Activated CD4-positive, alpha-beta T cell treated with anti-CD3 and anti-CD28 coated beads, Interleukin-2, amount 50 U/mL, for 48 hours (primary cell): ENCODE results near the gene SLC35G2.
A peak's percentile ranks its signal among the peaks of the same experiment; 100 is the strongest.
"Not testable (repeated sequence)": the region's sequence is repeated elsewhere in the genome, so short reads cannot be mapped to it uniquely, and the experiment has no call there.

Experiments used
- DNase-seq, 2 experiments: peaks; one replicate each; pipeline ENCODE4 v3.0.0-alpha.2; 2020

The SLC35G2 gene

DNA sequence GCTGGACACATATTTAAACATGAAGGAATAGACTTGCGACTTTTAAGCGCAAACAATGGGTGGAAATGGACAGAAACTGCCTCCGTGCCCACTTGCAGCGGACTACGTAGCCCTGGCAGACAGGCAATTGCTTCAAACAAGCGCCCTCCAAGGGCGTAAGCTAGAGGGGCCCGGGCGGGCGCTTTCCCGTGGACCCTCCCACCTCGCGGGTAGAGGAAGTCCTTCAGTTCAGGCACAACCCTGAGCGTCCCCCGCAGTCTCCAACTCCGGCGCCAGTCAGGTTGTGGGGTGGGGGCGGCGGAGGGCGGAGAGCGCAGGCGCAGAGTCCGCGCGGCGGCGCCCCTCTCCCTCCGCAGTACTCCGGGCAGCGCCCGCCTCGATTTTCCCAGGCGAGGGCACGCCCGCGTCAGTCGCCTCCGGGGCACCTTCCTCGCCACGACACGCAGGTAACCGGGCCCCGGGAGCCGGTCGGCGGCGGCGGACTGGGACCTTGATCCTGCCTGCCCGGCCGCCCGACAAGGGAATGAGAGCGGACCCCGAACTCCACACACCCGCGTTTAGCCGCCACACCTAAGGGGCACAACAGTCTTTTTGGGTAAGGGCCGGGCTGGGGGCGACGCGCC, at the start of gene SLC35G2:
Gene SLC35G2, plus strand, starts transcription at position 358 of the 623 bp plus-strand sequence. CDS start 35,335 bp downstream, outside the sequence.
- peak; percentile 45 to 52 for DNase-seq

DNA sequence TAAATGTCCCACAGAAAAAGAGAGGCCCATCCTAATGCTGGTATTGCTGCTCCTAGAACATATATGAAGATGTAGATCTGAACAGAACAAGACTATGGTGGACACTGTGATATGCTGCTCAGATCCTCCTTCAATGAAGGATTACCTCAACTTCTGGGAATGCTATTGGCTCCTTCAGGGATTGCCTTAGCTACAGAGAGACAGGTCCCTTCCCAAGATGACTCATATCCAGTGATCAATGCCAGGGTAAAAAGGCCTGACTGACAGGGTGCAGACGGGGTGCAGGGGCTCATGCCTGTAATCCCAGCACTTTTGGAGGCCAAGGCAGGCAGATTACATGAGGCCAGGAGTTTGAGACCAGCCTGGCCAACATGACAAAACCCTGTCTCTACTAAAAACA, 46.2 kb upstream of the SLC35G2 start:
- no peak for DNase-seq

DNA sequence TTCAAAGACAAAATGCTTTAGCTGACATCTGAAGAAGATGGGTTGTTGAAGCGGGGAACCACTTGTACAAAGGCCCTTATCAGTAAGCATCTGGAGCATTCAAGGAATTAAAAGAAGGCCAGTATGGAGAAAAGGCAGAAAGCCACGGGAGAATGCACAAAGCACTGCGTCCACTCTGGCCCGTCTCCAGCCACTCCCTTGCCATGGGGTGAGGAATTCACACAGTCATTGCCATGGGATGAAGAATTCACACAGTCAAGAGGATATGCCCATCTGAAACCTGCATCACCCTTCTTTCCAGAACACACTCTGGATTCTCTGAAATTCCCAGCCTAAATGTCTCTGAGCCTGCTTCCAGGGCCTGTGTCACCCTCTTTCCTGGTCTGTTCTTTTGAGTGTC, 40.1 kb upstream of the SLC35G2 start:
- DNase-seq, result no peak

GRCh38 chr3:136780741-136781140, 38.2 kb upstream of the SLC35G2 start:
- no peak for DNase-seq

DNA sequence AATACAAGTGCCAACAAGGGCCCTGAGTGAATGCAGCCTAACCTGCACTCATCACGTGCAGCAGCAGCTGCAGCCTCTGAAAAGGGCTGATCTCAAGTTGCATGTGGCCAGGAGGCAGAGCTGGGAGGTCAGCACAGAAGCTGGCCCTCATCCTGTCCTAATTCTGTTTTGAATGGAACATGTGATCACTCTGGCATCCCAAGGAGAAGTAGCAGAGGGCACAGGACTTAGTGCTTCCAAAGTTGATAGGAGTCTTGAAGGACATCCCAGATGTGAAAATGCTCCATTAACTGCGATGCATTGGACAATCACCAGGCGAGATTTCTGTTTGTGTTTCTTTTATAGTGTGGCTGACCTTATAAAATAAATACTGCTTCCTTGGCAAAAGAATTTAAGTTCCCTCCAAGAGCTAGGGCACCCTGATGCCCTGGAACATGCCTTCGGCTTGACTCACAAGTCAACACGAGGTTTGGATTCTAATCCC, 35.2 kb upstream of the SLC35G2 start:
- DNase-seq, result no peak

DNA sequence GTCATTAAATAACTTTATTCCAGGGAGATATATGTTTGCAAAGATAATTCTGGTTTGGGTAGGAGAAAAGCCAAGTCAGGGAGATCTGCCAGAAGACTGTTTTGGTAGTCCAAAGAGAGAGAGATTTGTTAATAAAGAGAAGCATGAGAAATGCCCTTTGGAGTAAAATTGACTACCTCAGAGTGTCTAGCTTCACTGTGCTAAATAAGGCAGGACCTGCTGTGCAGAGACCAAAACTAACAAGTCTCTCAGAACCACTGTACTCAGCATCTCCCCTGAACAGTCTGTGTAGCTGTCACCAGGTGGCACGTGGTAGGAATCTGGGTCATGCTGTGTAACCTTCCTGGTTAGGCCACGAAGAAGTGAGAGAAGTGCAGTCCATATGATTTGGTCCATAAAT, 31.6 kb upstream of the SLC35G2 start:
- peak in 1 of 2 experiments; percentile 20 for DNase-seq

- no peak for DNase-seq
Measured at GRCh38 chr3:136788154-136788553, 30.8 kb upstream of the SLC35G2 start.

- DNase-seq, result no peak
Measured at GRCh38 chr3:136789976-136790375, 28.9 kb upstream of the SLC35G2 start.

- DNase-seq, result no peak
Measured at GRCh38 chr3:136790786-136791185, 28.1 kb upstream of the SLC35G2 start.

GRCh38 chr3:136792556-136793330, 26.2 kb upstream of the SLC35G2 start:
- DNase-seq, result no peak

DNA sequence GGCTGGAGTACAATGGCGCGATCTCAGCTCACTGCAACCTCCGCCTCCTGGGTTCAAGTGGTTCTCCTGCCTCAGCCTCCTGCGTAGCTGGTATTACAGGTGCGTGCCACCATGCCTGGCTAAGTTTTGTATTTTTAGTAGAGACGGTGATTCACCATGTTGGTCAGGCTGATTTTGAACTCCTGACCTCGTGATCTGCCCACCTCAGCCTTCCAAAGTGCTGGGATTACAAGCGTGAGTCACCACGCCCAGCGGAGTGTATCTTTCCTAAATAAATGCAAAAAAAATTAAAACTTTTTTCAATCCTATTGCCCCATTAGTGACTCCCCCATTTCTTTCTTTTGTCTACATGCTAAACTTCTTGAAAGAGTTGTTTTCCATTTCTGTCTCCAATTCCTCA, 17.8 kb upstream of the SLC35G2 start:
- not testable (repeated sequence) for DNase-seq

GRCh38 chr3:136802481-136802996, 16.4 kb upstream of the SLC35G2 start:
- DNase-seq, result no peak

- no peak for DNase-seq
Measured at GRCh38 chr3:136804141-136804540, 14.8 kb upstream of the SLC35G2 start.

DNA sequence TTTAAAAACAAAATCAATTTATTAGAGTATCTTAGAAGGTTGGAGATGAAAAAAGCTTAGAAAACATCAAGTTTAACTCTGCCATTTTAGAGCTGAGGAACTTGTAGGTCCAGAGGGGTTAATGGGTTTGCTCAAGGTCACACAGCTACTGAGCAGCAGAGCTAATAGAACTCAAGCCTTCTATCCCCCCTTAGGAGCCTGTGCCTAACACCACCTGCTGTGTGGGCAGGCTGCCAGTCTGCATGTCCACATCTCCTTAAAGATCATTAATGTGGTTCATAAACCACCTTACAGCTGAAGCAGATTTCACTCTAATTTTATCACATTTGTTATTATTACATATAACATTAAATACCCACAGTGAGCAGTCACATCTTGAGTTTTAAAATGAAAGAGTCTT, 14.1 kb upstream of the SLC35G2 start:
- DNase-seq, result no peak

DNA sequence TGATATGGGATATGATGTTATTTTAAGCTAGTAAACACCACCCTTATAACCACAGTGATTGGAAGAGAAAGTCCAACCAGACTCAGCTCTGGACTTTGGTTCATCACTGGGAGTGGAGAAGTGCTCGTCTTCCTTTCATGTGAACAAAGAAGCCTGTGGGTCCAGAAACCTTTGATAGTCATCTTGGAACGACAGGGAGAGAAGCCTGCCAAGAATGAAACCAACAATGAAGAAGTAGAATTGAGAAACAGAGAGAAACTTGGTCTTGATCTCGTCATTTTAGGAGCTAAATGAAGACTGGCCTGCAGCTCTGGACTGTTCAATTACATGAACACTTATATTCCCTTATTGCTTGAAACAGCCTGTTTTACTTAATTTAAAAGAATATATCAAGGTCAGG, 13.1 kb upstream of the SLC35G2 start:
- no peak for DNase-seq

- no peak for DNase-seq
Measured at GRCh38 chr3:136811701-136812100, 7.2 kb upstream of the SLC35G2 start.

DNA sequence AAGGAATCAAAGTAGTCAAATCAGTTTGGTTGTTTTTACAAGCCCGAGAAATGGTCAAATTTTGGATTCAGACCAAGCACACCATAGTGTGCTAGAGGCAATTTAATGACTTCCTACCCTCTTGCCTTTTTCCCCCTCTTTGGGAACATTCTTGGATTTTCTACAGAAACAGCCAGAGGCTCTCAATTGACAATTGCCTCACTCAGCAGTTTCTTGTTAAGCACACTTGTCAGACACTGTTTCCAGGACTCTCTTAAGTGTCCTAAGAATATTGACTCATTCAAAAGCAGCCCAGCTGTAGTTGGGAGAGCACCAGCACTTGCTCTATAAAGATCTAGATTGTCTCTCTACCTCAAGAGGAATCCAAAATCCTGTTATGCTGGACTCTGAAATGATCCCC, 1.5 kb upstream of the SLC35G2 start:
- DNase-seq, result no peak

DNA sequence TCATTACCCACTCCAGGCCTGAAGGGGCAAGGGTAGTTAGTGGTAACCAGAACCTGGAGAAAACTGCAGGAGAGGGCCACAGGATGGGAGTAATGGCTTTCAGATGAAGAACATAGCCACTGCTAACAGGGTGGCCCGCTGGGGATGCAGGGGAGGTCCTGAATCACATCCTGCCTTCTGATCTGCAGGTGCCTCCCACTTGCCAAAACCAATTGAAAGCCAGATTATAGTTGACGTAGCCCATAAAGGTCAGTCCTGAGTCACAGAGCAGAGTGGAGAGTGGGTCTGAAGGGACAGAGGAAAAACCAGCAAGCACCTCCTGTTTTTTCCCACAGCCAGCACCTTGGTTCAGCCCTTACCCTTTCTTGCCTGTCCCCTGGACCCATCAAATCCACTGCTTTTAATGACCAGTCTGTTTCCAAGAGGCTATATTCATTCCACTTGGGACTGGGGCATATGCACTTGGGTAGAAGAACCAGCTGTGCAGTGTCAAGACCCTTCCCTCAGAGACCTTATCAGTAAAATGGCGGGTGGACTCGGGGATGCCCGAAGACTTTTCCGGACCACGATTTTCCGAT, 646 bp upstream of the SLC35G2 start:
- peak; percentile 50 to 66 for DNase-seq

- peak; percentile 38 to 47 for DNase-seq
Measured at GRCh38 chr3:136819392-136819730, 435 bp downstream of the SLC35G2 start.

GRCh38 chr3:136819731-136820679, 1.1 kb downstream of the SLC35G2 start:
- DNase-seq, result peak; percentile 30 to 43

- DNase-seq, result no peak
Measured at GRCh38 chr3:136831461-136831860, 12.5 kb downstream of the SLC35G2 start.

DNA sequence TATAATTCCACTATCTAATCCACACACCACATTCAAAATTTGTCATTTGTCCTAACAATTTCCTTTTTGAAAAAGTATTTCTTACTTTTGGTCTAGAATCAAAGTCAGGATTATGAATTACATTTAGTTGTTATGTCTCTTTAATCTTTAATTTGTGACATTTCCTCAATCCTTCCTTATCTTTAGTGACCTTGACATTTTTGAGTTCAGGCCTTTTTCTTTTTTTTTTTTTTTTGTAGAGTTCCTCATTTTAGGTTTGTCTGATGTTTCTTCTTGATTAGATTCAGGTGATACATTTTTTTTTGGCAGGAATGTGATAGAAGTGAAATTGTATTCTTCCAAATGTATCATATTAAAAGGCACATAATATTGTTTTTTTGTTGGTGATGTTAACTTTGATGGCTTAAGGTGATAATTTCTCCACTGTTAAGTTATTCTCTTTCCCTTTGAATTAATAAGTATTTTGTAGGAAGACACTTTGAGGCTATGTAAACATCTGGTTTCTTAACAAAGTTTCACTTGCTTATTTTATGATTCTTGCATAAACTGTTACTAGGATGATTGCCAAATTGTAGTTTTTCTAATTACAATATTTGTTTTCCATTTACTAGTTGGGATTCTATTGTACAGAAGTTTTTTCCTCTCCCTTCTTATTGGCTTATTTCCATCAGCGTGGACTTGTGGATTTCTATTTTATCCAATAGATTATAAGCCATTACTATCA, 16.3 kb downstream of the SLC35G2 start:
- DNase-seq, result no peak
